Mucosa of stomach (tissue), 1 donor: ENCODE measurements around the gene INHBA.

ENCODE experiments used
- H3K27me3 ChIP-seq: one replicate; pipeline ENCODE4 v1.7.0; 2013; ENCODE audit warnings: mild to moderate bottlenecking, low read length; ENCODE audit not compliant: control insufficient read depth, insufficient read depth
- H3K36me3 ChIP-seq: one replicate; pipeline ENCODE4 v1.7.0; 2013; ENCODE audit warnings: low read length; ENCODE audit not compliant: control insufficient read depth, insufficient read depth
- H3K4me1 ChIP-seq: one replicate; pipeline ENCODE4 v1.7.0; 2013; ENCODE audit warnings: mild to moderate bottlenecking, low read length; ENCODE audit not compliant: control insufficient read depth, insufficient read depth
- H3K4me3 ChIP-seq: one replicate; pipeline ENCODE4 v1.7.0; 2013; ENCODE audit warnings: low read length
- H3K9ac ChIP-seq: one replicate; pipeline ENCODE4 v1.7.0; 2013; ENCODE audit warnings: mild to moderate bottlenecking, low read length, moderate library complexity
- H3K9me3 ChIP-seq: one replicate; pipeline ENCODE4 v1.7.0; 2013; ENCODE audit warnings: mild to moderate bottlenecking, low read length, moderate library complexity; ENCODE audit not compliant: control insufficient read depth
- donor health status: Pancreatic carcinoma.

Gene INHBA

GRCh38 chr7:41708581-41709358, 5.9 kb upstream of the INHBA start:
- H3K27me3 ChIP-seq, result peaks cover 3% of the 10 kb centered on the region
- H3K36me3 ChIP-seq, result no peaks in the 10 kb centered on the region
- H3K9me3 ChIP-seq, result no peaks in the 10 kb centered on the region
- peaks cover 13% of the 10 kb centered on the region for H3K4me1 ChIP-seq
- no peak overlapping the region for H3K4me3 ChIP-seq
- no peak overlapping the region for H3K9ac ChIP-seq

DNA sequence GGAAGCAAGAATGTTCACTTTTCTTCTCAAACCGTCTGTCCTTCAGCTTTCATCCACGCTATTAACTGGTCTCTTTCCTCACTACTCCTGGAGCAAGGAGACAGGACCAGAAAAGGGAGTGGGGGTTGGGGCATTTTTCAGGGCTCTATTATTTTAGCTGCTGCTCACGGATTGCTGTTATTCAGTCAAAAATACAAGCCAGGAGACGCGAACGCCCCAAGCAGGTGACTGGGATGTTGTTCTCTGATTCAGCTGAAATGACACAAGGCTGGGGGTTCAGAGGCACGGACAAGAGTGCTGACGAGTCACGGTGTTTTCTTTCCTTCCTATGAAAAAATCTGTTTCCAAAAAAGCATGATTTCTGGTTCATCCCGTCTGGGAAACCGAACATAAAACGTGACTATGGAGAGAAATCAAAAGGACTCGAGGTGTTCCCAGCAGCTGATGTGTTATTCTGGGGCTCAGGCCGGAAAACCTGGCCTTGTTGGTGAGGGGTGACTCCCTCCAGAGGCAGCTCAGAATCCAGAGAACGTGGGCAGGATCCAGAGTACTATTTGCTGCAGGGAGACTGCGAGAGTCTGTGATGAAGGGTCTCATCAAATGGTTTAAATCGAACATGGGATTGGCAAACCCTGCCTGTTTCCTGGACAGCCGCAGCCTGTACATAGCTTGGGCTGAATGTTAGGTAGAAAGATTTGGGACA, 3.5 kb upstream of the INHBA start:
- peak overlapping the region; percentile 72 for H3K4me3 ChIP-seq
- peaks cover 6% of the 10 kb centered on the region for H3K27me3 ChIP-seq
- no peaks in the 10 kb centered on the region for H3K9me3 ChIP-seq
- no peak overlapping the region for H3K9ac ChIP-seq
- peaks cover 13% of the 10 kb centered on the region for H3K4me1 ChIP-seq
- H3K36me3 ChIP-seq, result no peaks in the 10 kb centered on the region

DNA sequence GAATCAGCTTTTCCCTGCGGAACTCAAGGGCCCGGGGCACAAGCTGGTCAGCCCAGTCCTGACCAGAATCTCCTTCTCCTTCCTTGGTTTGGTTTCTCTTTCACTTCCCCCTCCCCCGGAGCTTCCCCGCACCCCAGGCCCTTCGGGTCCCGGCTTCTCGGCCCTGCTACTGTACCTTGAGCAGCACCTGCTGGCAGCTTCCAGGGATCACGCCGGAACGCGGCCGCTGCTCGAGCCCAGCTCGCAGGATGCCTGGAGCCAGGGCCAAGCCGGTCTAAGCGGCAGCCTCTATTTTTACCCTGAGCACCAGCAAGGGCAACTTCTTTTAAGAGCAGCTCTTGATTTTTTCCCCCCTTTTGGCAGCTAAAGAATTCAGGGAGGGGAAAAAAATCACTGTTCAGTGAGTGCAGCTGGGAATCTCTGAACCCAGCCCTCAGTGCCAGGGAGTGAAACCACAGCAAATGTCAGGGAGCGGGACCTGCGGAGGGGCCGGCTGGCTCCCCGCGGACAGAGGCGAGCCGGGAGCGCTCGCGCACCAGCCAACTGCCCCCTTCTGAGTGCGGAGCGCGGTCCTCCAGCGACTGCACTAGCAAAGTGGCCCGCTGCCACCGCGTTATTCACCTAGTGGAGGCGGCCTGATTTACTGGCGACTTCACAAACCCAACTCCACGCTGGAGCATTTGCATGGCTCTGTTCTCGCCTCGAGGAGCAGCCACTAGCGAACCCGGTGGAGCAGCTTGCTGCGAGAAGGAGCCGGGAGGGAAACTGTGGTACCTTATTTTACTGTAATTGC, 2.4 kb upstream of the INHBA start:
- Histone ChIP-seq H3K9ac (peak overlapping the region; percentile 75), H3K9me3 (no peaks in the 10 kb centered on the region), H3K4me1 (peaks cover 13% of the 10 kb centered on the region), H3K27me3 (peaks cover 12% of the 10 kb centered on the region), H3K4me3 (peak overlapping the region; percentile 72), H3K36me3 (no peaks in the 10 kb centered on the region)

- H3K4me1 ChIP-seq, result peaks cover 18% of the 10 kb centered on the region
- no peaks in the 10 kb centered on the region for H3K9me3 ChIP-seq
- no peak overlapping the region for H3K4me3 ChIP-seq
- H3K27me3 ChIP-seq, result peaks cover 34% of the 10 kb centered on the region
- no peak overlapping the region for H3K9ac ChIP-seq
- H3K36me3 ChIP-seq, result no peaks in the 10 kb centered on the region
Observed at GRCh38 chr7:41701068-41701941, 1.6 kb downstream of the INHBA start.

GRCh38 chr7:41700044-41700471, 2.8 kb downstream of the INHBA start:
- no peaks in the 10 kb centered on the region for H3K36me3 ChIP-seq
- H3K4me3 ChIP-seq, result no peak overlapping the region
- H3K9ac ChIP-seq, result no peak overlapping the region
- H3K9me3 ChIP-seq, result no peaks in the 10 kb centered on the region
- peaks cover 16% of the 10 kb centered on the region for H3K4me1 ChIP-seq
- peaks cover 37% of the 10 kb centered on the region for H3K27me3 ChIP-seq

DNA sequence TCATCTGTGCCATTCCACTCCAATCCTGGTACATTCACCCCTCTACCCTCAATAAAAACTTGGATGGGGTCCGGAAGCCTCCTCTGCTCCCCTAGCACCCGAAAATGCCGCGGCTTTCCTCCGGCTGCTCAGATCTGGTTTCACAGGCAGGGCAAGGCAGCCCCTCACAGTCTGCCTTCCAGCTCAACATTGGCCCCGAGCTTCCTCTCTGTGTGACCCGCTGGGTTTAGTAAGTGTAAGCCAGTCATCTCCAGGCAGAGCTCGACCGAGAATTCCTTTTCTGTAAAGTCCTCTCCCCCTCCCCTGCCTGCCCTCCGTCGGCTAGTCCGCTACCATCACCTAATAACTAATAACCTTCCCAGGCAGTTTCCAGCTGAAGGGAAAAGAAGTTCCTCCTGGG, 3.4 kb downstream of the INHBA start:
- Histone ChIP-seq H3K4me3 (no peak overlapping the region), H3K9me3 (no peaks in the 10 kb centered on the region), H3K27me3 (peaks cover 37% of the 10 kb centered on the region), H3K9ac (peak overlapping the region; percentile 43), H3K36me3 (no peaks in the 10 kb centered on the region), H3K4me1 (peaks cover 12% of the 10 kb centered on the region)

DNA sequence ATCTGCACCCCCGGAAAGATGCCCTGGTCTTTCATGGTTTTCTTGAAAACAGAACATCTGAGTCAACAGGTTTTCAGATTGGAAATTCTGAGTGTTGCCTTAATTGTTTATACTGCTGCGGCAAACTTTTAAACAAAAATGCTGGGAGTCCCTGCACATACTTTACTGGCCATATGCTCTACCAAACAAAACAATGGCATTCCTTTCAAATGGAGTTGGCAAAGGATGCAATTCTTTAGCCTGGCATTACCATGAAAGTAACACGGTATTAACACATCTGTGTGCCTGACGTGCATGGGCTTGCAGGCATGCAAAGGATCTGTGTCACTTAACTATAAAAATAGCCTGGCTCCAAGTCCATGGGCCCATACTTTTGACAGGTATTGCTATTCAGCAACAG, 4.2 kb downstream of the INHBA start:
- H3K4me3 ChIP-seq, result no peak overlapping the region
- H3K9ac ChIP-seq, result no peak overlapping the region
- H3K9me3 ChIP-seq, result no peaks in the 10 kb centered on the region

DNA sequence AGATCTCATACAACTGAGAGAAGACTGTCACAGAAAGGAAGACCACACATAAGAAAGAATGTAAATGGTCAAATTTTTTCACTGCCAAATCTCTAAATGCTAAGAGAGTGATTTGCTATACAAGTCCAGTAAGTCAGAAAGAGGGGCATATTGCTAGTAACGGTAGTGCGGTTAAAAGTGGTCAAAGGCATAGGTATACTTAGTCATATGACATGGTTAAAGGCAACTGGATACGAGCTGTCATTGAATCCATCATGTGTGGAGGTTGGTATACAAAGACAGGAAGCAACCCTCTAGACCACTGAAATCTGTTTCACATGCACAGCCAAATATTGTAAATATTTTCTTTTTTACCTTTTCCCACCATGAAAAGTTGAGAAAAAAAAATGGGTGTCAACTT, 4.8 kb downstream of the INHBA start:
- H3K36me3 ChIP-seq, result no peaks in the 10 kb centered on the region
- peaks cover 11% of the 10 kb centered on the region for H3K4me1 ChIP-seq
- H3K9ac ChIP-seq, result no peak overlapping the region
- H3K4me3 ChIP-seq, result no peak overlapping the region
- peaks cover 34% of the 10 kb centered on the region for H3K27me3 ChIP-seq
- H3K9me3 ChIP-seq, result no peaks in the 10 kb centered on the region

More for the DNA sequence above, 4.2 kb downstream of the INHBA start:
- Histone ChIP-seq H3K4me1 (peaks cover 11% of the 10 kb centered on the region), H3K27me3 (peaks cover 34% of the 10 kb centered on the region), H3K36me3 (no peaks in the 10 kb centered on the region)

DNA sequence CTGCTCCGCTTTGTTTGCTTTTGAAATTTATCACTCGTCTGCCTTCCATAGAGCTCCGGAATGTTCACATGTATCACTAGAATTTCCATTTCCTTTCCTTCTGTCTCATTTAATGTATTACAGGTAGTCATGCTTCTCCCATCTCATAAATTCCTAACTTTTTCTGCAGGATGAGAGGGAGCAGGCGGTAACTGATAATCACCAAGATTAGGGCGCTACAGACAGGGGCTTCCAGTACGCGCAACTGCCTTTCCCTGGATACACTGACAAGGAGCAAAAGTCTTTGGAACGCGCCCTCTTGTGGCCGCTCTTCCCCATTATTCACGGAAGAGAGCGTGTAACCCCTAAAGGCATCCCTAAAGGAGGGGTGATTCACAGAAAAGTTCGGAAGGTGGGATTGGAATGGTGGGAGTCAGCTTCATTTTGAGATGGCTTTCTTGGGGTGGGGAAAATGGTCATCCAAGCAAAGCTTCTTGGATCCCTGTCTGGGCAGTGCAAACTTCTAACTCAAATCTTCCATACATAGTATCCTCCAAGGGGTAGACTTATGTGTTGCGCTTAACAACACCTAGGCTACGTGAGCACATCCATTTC, 6.5 kb downstream of the INHBA start:
- Histone ChIP-seq H3K9me3 (no peaks in the 10 kb centered on the region), H3K9ac (peak overlapping the region; percentile 34), H3K4me1 (peaks cover 11% of the 10 kb centered on the region), H3K4me3 (peak overlapping the region; percentile 26), H3K27me3 (peaks cover 32% of the 10 kb centered on the region), H3K36me3 (no peaks in the 10 kb centered on the region)

DNA sequence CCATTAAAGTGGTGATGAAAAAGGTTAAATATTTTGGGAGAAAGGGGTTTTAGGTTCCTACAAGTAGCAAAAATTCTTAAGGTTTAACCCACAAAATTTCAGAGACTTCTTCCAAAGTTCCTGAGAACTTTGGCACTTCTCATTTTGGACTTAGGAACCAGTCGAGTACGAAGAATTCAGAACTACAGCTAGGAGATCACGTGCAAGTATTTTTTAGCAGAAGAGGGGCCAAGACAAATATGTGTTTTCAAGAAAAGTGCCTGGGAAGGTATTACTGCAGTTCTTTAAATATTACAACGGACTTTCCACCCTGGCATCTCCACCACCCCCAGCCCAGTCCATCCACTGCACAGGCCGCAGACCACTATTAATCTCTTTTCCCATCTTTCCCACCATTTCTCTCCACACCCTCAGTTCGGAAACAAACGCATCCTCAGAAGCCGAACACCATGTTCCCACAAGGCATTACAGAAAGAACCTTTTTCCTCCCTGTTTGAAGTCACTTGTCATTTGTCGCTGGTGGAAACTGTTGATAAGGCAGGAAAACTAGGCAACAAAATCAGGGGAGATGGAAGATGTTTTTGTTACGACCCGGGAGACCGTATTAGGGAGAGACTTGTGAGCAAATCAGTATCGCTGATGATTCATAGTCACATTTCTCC, 7.1 kb downstream of the INHBA start:
- Histone ChIP-seq H3K9ac (no peak overlapping the region), H3K4me1 (peaks cover 11% of the 10 kb centered on the region), H3K4me3 (peak overlapping the region; percentile 26), H3K36me3 (no peaks in the 10 kb centered on the region), H3K9me3 (no peaks in the 10 kb centered on the region), H3K27me3 (peaks cover 26% of the 10 kb centered on the region)

- no peak overlapping the region for H3K4me3 ChIP-seq
- no peaks in the 10 kb centered on the region for H3K9me3 ChIP-seq
- peaks cover 17% of the 10 kb centered on the region for H3K27me3 ChIP-seq
- H3K36me3 ChIP-seq, result no peaks in the 10 kb centered on the region
- H3K9ac ChIP-seq, result no peak overlapping the region
- peaks cover 11% of the 10 kb centered on the region for H3K4me1 ChIP-seq
Observed at GRCh38 chr7:41694495-41694894, 8.4 kb downstream of the INHBA start.
